SJSA1 (cell line): ENCODE measurements around the gene COL6A3. TPM values are rescaled to one million over a fixed set of nuclear protein-coding genes. Genes with fewer than 3 reads are reported as not detected.
"Not testable (repeated sequence)": the region's sequence is repeated elsewhere in the genome, so short reads cannot be mapped to it uniquely, and the experiment has no call there.

Experiments
- DNase-seq, 2 experiments: peaks; one replicate each; pipeline ENCODE4 v3.0.0-alpha.2; 2015 to 2020; ENCODE audit warnings: low spot score in 2 of 2, low read depth in 1 of 2
- H3K27ac ChIP-seq: fragments of 250-450 bp; sonication (Bioruptor Pico); 2 replicates; pipeline ENCODE4 v1.5.1; 2020; ENCODE audit warnings: mild to moderate bottlenecking, moderate library complexity
- H3K27me3 ChIP-seq: fragments of 250-450 bp; sonication (Bioruptor Pico); replicated peaks from 2 replicates; pipeline ENCODE4 v1.5.1; 2020; ENCODE audit warnings: mild to moderate bottlenecking, moderate library complexity
- H3K36me3 ChIP-seq: fragments of 250-450 bp; sonication (Bioruptor Pico); 2 replicates; pipeline ENCODE4 v1.5.1; 2020; ENCODE audit warnings: mild to moderate bottlenecking
- H3K4me1 ChIP-seq: fragments of 250-450 bp; sonication (Bioruptor Pico); replicated peaks from 2 replicates; pipeline ENCODE4 v1.6.1; 2021; ENCODE audit warnings: mild to moderate bottlenecking
- H3K4me3 ChIP-seq: fragments of 250-450 bp; sonication (Bioruptor Pico); 2 replicates; pipeline ENCODE4 v1.5.1; 2020; ENCODE audit warnings: mild to moderate bottlenecking
- H3K9me3 ChIP-seq: fragments of 250-450 bp; sonication (Bioruptor Pico); replicated peaks from 2 replicates; pipeline ENCODE4 v1.5.1; 2020; ENCODE audit warnings: mild to moderate bottlenecking
- total RNA-seq: library from RNA; depleted of rRNA; stranded (reverse); fragments of >200 nt; shearing (Covaris generic); gene quantifications from 2 replicates; pipeline ENCODE4 v1.2.3, GENCODE V29; 2014

Gene COL6A3
- total RNA-seq, 1 experiment from 2014 or later = 243 TPM

DNA sequence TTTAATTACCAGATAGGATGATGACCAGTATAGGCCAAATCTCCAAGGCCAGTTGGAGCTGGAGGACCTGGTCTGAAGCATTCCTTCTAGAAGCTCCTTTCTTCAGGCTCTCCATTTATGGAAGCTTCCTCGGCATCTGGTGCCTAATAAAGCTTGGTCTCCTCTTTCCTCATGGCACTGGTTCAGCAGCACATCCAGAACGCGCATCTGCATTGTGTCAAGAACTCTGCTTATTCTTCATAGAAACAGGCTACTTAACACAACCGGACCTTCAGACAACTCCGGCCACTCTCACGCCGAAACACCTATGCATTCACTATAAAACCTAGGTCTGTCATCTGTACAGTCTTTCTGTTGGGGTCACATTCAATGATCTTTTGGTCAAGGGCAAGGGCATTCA is 99.8 kb downstream of the COL6A3 start:
- Histone ChIP-seq H3K4me1 (peaks cover 56% of the 10 kb centered on the region), H3K27me3 (no peaks in the 10 kb centered on the region), H3K9me3 (no peaks in the 10 kb centered on the region), H3K36me3 (no peaks in the 10 kb centered on the region), H3K4me3 (no peak overlapping the region), H3K27ac (no peak overlapping the region)
- no peak for DNase-seq

DNA sequence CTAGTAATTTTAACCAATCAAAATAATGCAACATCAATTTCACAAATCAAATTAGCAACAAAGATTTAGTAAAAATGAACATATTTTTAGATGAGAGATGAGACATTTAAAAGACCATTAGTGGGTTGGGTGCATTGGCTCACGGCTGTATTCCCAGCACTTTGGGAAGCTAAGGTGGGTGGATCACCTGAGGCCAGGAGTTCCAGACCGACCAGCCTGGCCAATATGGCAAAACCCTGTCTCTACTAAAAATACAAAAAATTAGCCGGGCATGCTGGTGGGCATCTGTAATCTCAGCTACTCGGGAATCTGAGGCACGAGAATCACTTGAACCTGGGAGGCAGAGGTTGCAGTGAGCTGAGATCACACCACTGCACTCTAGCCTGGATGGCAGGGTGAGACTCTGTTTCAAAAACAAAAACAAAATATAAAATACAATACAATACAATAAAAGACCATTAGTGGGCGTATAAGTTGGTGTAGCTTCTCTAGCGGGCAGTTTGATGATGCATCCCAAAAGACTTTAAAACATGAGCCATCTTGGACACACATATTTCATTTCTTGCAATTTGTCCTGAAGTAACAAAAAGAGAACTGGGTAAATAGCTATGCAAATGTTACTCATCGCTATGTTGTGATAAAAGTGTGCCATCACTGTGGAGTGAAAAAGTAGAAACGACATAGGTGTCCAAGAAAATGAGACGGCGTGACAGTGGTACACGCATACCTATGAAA is 101.8 kb downstream of the COL6A3 start:
- no peaks in the 10 kb centered on the region for H3K9me3 ChIP-seq
- H3K4me1 ChIP-seq = peaks cover 60% of the 10 kb centered on the region
- DNase-seq = peak in 1 of 2 experiments; percentile 53
- no peaks in the 10 kb centered on the region for H3K27me3 ChIP-seq
- no peak overlapping the region for H3K4me3 ChIP-seq
- H3K36me3 ChIP-seq = no peaks in the 10 kb centered on the region
- peak overlapping the region; percentile 24 for H3K27ac ChIP-seq

GRCh38 chr2:237310515-237311114 is 103.3 kb downstream of the COL6A3 start:
- Histone ChIP-seq H3K36me3 (no peaks in the 10 kb centered on the region), H3K4me1 (peaks cover 65% of the 10 kb centered on the region), H3K27me3 (no peaks in the 10 kb centered on the region), H3K27ac (no peak overlapping the region), H3K9me3 (no peaks in the 10 kb centered on the region), H3K4me3 (no peak overlapping the region)
- no peak for DNase-seq

GRCh38 chr2:237309416-237309815 is 104.5 kb downstream of the COL6A3 start:
- Histone ChIP-seq H3K27me3 (no peaks in the 10 kb centered on the region), H3K4me3 (no peak overlapping the region), H3K27ac (no peak overlapping the region), H3K36me3 (no peaks in the 10 kb centered on the region), H3K4me1 (peaks cover 65% of the 10 kb centered on the region), H3K9me3 (0 out of 2 replicates have a peak, but pooled peaks cover under 1% of the 10 kb centered on the region)
- DNase-seq = no peak

DNA sequence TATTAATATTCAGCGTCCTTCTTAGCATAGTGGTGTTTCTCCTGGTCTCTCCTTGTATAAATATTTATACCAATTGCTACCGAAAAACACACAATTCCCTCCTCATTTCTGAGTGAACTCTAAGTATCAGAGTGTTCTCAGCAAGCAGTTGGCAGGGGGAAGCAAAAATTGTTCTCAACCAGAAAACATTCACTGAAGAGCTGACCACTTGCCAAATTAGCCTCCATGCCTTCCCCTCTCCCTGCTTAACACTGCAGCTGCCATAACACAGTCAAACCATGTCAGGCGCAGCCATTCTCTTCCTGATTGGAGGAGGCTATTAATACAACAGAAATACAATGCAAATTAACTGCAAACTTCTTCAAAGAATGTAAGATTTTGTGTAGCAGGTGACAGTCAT is 105.0 kb downstream of the COL6A3 start:
- no peak overlapping the region for H3K4me3 ChIP-seq
- H3K36me3 ChIP-seq = no peaks in the 10 kb centered on the region
- H3K9me3 ChIP-seq = 0 out of 2 replicates have a peak, but pooled peaks cover 3% of the 10 kb centered on the region
- H3K27ac ChIP-seq = no peak overlapping the region
- no peaks in the 10 kb centered on the region for H3K27me3 ChIP-seq
- DNase-seq = no peak
- H3K4me1 ChIP-seq = peaks cover 65% of the 10 kb centered on the region

DNA sequence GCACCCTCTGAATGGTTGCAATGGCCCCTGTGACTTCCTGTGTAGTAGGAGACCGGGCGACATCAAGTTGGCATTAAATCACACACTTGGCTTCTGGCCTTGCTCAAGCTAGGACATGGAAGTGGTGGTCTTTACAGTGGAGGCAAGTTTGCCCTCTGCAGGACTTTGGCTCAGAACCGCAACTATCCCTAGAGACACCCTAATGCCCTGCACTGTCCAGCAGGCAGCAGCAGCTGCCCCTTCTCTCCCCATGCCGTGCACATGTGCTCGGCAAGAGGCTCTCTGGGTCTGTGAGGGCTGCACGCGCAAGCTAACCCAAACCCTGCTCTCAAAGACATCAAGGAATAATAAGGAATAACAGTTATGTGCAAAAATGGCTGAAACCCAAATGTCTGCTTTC is 106.5 kb downstream of the COL6A3 start:
- Histone ChIP-seq H3K9me3 (0 out of 2 replicates have a peak, but pooled peaks cover 3% of the 10 kb centered on the region), H3K36me3 (no peaks in the 10 kb centered on the region), H3K4me1 (peaks cover 53% of the 10 kb centered on the region), H3K27me3 (no peaks in the 10 kb centered on the region), H3K27ac (no peak overlapping the region), H3K4me3 (no peak overlapping the region)
- DNase-seq = no peak

- Histone ChIP-seq H3K4me1 (peaks cover 46% of the 10 kb centered on the region), H3K4me3 (no peak overlapping the region), H3K27me3 (no peaks in the 10 kb centered on the region), H3K36me3 (no peaks in the 10 kb centered on the region), H3K9me3 (peaks cover 3% of the 10 kb centered on the region; the same call in 1 of the 2 replicates), H3K27ac (no peak overlapping the region)
- no peak for DNase-seq
These were observed 107.2 kb downstream of the COL6A3 start for GRCh38 chr2:237306787-237307170.

GRCh38 chr2:237306083-237306786 is 107.7 kb downstream of the COL6A3 start:
- Histone ChIP-seq H3K36me3 (no peaks in the 10 kb centered on the region), H3K4me1 (peaks cover 44% of the 10 kb centered on the region), H3K27me3 (no peaks in the 10 kb centered on the region), H3K4me3 (no peak overlapping the region), H3K27ac (0 out of 2 replicates have a peak overlapping the region, but pooled peaks have one; percentile 83), H3K9me3 (peaks cover 3% of the 10 kb centered on the region; the same call in 1 of the 2 replicates)
- DNase-seq = peak; percentile 64

GRCh38 chr2:237305579-237305978 is 108.4 kb downstream of the COL6A3 start:
- Histone ChIP-seq H3K36me3 (no peaks in the 10 kb centered on the region), H3K9me3 (peaks cover 3% of the 10 kb centered on the region; the same call in 1 of the 2 replicates), H3K4me3 (no peak overlapping the region), H3K27ac (peak overlapping the region; percentile 83), H3K4me1 (peaks cover 41% of the 10 kb centered on the region), H3K27me3 (no peaks in the 10 kb centered on the region)
- DNase-seq = no peak

DNA sequence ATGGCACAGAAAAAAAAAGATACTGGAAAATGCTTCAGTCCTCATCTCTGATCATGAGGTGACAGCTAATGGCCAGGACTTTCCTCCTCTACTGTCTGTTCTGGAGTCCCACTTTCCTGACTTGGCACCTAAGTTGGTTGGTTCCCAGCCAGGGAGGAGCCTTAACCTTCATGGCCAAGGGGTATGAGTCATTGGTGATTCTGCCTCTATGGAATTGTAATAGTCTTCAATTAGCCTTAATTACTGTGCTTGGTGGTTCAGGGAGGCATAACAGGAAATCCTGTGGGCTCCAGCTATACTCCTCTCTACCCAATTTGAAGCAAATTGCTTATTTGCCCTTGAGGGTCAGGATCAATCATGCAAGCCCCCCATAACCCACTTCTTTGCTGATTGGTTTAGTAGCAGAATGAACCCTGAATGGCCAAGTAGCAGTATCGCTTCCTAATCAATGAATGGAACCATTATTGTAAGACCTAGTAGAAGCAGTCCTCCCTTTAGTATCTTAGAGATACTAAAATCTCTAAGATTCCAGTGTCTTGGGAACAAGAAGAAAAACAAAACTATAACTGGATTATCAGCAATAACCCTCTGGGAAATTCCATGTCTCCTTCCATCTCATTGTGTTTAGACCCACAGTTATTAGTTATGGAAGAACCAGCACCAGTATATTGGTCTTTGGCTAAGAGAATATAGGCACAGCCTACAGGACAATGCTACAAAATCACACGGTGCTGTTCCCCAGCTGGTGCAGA is 109.0 kb downstream of the COL6A3 start:
- H3K36me3 ChIP-seq = no peaks in the 10 kb centered on the region
- DNase-seq = peak; percentile 76 to 79
- H3K27ac ChIP-seq = peak overlapping the region; percentile 83
- H3K4me1 ChIP-seq = peaks cover 44% of the 10 kb centered on the region
- H3K4me3 ChIP-seq = no peak overlapping the region
- no peaks in the 10 kb centered on the region for H3K27me3 ChIP-seq
- peaks cover 3% of the 10 kb centered on the region; the same call in 1 of the 2 replicates for H3K9me3 ChIP-seq

DNA sequence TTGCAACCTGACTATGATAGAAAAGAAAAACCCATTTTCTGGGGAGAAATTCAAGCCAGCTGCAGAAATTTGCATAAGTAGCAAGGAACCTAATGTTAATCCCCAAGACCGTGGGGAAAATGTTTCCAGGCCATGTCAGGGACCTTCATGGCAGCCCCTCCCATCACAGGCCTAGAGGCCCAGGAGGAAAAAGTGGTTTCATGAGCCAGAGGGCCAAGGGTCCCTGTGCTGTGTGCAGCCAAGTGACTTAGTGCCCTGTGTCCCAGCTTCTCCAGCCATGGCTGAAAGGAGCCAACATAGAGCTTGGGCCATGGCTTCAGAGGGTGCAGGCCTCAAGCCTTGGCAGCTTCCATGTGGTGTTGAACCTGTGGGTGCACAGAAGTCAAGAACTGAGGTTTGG is 110.7 kb downstream of the COL6A3 start:
- H3K9me3 ChIP-seq, H3K36me3 ChIP-seq: not testable (repeated sequence)
- H3K4me1 ChIP-seq = peaks cover 53% of the 10 kb centered on the region

DNA sequence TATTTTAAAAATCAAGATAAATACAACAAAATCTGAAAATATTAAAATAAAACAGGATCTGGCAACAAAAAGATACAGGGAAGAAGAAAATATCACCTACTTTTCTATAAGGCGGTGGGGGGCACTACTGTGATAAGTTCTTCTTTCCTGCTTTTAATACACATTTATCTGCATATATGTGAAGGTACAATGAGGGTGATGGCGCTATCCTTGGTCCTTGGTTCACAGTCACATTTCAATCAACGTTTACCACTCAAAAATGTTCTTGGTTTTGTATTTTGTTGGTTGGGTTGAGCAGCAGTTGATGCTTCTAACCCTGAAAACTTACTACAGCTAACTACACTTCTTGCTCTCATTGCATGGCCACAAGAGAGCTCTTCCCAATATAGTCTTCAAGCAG is 112.4 kb downstream of the COL6A3 start:
- Histone ChIP-seq H3K36me3 (no peaks in the 10 kb centered on the region), H3K27me3 (no peaks in the 10 kb centered on the region), H3K4me3 (no peak overlapping the region), H3K27ac (no peak overlapping the region), H3K9me3 (peaks cover 3% of the 10 kb centered on the region; the same call in 1 of the 2 replicates), H3K4me1 (peaks cover 67% of the 10 kb centered on the region)
- DNase-seq = no peak

More for the DNA sequence above, 110.7 kb downstream of the COL6A3 start:
- not testable (repeated sequence) for H3K27me3 ChIP-seq, H3K4me3 ChIP-seq, DNase-seq, H3K27ac ChIP-seq

- H3K4me1 ChIP-seq = peaks cover 60% of the 10 kb centered on the region
These were observed 113.2 kb downstream of the COL6A3 start for GRCh38 chr2:237300739-237301138.

More at GRCh38 chr2:237300739-237301138, 113.2 kb downstream of the COL6A3 start:
- Histone ChIP-seq H3K4me3 (no peak overlapping the region), H3K27me3 (no peaks in the 10 kb centered on the region), H3K9me3 (peaks cover 3% of the 10 kb centered on the region; the same call in 1 of the 2 replicates), H3K27ac (no peak overlapping the region), H3K36me3 (no peaks in the 10 kb centered on the region)
- no peak for DNase-seq
